ENCODE data around the gene SKA3. TPM values are rescaled to one million over a fixed set of nuclear protein-coding genes. Genes with fewer than 3 reads are reported as not detected.
"Not testable (repeated sequence)": the region's sequence is repeated elsewhere in the genome, so short reads cannot be mapped to it uniquely, and the experiment has no call there.

SKA3 gene
- total RNA-seq, 1 donor from 2014 or later: 14.3 TPM

- no peak for TF ChIP-seq CTCF (IDR thresholded peaks at IDR 0.05; ENCODE audit: unreplicated experiment)
- no peaks in the 10 kb centered on the region for H3K36me3 Mint-ChIP-seq (ENCODE audit: insufficient read depth)
- DNase-seq (ENCODE audit: low spot score, unreplicated experiment): no peak
- H3K4me3 Mint-ChIP-seq (ENCODE audit: low read depth): no peak overlapping the region
- H3K27ac Mint-ChIP-seq: no peak overlapping the region
- H3K27me3 Mint-ChIP-seq: no peaks in the 10 kb centered on the region
- peaks cover 10% of the 10 kb centered on the region for H3K9me3 Mint-ChIP-seq (ENCODE audit: low read depth)
- H3K4me1 Mint-ChIP-seq (ENCODE audit: low read depth): no peaks in the 10 kb centered on the region
Measured at GRCh38 chr13:21218351-21219035, 42.1 kb upstream of the SKA3 start.

DNA sequence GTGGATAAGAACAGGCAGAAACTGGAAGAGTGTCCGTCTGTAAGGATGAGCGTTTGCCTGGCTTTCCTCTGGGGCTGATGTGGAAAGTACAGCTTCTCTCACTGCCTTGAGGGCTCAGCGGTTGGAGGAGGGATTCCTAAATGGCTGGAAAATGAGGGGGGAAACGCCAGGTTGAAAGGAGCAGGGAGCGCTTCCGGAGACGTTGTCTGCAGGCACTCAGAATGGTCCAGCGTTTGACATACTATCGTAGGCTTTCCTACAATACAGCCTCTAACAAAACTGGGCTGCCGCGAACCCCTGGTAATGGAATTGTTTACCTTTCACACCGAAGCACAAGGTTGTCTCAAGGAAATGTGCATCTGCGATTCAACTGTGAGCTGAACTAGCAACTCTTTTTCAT, 40.0 kb upstream of the SKA3 start:
- H3K9me3 Mint-ChIP-seq (ENCODE audit: low read depth): peaks cover 16% of the 10 kb centered on the region
- H3K4me1 Mint-ChIP-seq (ENCODE audit: low read depth): no peaks in the 10 kb centered on the region
- H3K27me3 Mint-ChIP-seq: no peaks in the 10 kb centered on the region
- H3K4me3 Mint-ChIP-seq (ENCODE audit: low read depth): no peak overlapping the region
- H3K27ac Mint-ChIP-seq: no peak overlapping the region
- no peak for DNase-seq (ENCODE audit: low spot score, unreplicated experiment)
- no peaks in the 10 kb centered on the region for H3K36me3 Mint-ChIP-seq (ENCODE audit: insufficient read depth)
- TF ChIP-seq CTCF (IDR thresholded peaks at IDR 0.05; ENCODE audit: unreplicated experiment): no peak

DNA sequence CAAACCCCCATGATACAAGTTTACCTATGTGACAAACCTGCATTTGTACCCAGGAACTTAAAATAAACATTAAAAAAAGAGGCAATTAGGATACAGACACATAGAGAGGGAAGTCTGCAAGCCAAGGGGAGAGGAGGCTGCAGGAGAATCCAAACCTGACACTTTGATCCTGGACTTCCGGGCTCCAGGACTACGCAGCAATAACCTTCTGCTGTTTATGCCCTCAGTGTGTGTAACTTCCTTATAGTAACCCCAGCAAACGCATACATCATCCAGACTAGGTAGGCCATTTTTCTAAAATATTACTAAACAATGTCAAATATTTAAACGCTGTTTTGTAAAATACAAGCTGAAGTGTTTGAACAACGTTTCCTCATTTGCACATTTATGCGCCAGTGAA, 39.1 kb upstream of the SKA3 start:
- not testable (repeated sequence) for DNase-seq (ENCODE audit: low spot score, unreplicated experiment); H3K27me3 Mint-ChIP-seq; H3K27ac Mint-ChIP-seq; H3K4me1 Mint-ChIP-seq (ENCODE audit: low read depth); H3K4me3 Mint-ChIP-seq (ENCODE audit: low read depth); H3K36me3 Mint-ChIP-seq (ENCODE audit: insufficient read depth)
- peaks cover 20% of the 10 kb centered on the region for H3K9me3 Mint-ChIP-seq (ENCODE audit: low read depth)

DNA sequence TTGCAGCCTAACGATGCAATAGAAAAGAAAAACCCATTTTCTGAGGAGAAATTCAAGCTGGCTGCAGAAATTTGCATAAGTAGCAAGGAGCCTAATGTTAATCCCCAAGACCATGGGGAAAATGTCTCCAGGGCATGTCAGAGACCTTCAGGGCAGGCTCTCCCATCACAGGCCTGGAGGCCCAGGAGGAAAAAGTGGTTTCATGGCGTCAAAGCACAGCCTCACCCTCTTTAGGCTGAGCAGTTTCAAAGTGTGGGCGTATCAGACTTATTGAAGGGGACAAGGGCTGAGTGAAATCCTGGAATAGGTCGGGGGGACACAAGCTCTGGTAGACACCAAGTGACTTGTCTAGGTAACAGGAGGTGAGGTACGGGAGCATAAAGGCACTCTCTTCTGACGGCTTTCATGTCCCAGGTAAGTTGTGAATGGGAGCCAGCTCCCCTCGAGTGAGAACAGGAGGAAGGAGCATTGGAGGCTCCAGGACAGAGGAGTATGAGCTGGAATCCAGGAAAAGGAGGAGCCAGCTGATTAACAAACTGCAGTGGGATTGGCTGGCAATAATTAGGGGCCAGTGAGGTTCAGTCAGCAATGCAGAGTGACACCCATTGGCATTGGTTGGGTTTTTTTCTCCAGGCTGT, 35.9 kb upstream of the SKA3 start:
- no peak for DNase-seq (ENCODE audit: low spot score, unreplicated experiment)
- H3K27ac Mint-ChIP-seq: no peak overlapping the region
- H3K4me3 Mint-ChIP-seq (ENCODE audit: low read depth): no peak overlapping the region
- H3K9me3 Mint-ChIP-seq (ENCODE audit: low read depth): peaks cover 20% of the 10 kb centered on the region
- H3K27me3 Mint-ChIP-seq: no peaks in the 10 kb centered on the region
- no peaks in the 10 kb centered on the region for H3K36me3 Mint-ChIP-seq (ENCODE audit: insufficient read depth)
- H3K4me1 Mint-ChIP-seq (ENCODE audit: low read depth): no peaks in the 10 kb centered on the region
- TF ChIP-seq CTCF (IDR thresholded peaks at IDR 0.05; ENCODE audit: unreplicated experiment): no peak

DNA sequence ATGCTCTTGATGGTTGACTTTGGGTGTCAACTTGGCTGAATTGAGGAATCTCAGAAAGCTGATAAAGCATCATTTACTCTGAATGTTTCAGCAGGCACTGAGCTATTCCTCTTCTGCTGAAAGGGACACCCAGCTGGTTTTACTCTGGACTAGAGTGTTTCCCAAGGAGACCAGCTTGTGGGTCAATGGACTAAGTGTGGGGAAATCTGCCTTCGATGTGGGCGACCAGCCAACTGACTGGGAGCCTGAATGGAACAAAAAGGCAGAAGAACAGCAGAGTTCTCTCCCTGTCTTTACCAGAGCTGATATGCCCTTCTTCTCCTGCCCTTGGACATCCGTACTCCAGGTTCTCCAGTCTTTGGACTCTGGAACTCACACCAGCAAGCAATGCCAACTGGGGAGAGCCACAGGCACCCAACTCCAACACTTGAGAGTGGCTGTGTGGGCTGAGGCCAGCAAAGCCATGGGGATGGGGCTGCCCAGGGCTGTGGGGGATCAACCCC, 32.4 kb upstream of the SKA3 start:
- no peak for DNase-seq (ENCODE audit: low spot score, unreplicated experiment)
- no peaks in the 10 kb centered on the region for H3K27me3 Mint-ChIP-seq
- TF ChIP-seq CTCF (IDR thresholded peaks at IDR 0.05; ENCODE audit: unreplicated experiment): no peak
- H3K36me3 Mint-ChIP-seq (ENCODE audit: insufficient read depth): no peaks in the 10 kb centered on the region
- no peaks in the 10 kb centered on the region for H3K4me1 Mint-ChIP-seq (ENCODE audit: low read depth)
- no peak overlapping the region for H3K4me3 Mint-ChIP-seq (ENCODE audit: low read depth)
- no peak overlapping the region for H3K27ac Mint-ChIP-seq
- H3K9me3 Mint-ChIP-seq (ENCODE audit: low read depth): peaks cover 20% of the 10 kb centered on the region
